Astrocyte of the cerebellum (primary cell): ENCODE results near the gene NUSAP1.
"Not testable (repeated sequence)": the region's sequence is repeated elsewhere in the genome, so short reads cannot be mapped to it uniquely, and the experiment has no call there.

Experiments
- DNase-seq: peaks from one replicate; pipeline ENCODE4 v3.0.0-alpha.2; 2011; ENCODE audit warnings: low read depth
- H3K4me3 ChIP-seq: 2 replicates; pipeline ENCODE4 v1.5.1; 2011; ENCODE audit warnings: mild to moderate bottlenecking, low read depth, low read length, moderate library complexity
- in situ Hi-C: cut with HindIII; loops from 2 replicates; pipeline ENCODE4 v1.10.0; 2017; ENCODE audit warnings: low sequenced_read_pairs
- TF ChIP-seq, protein P1 (sequence below): IDR thresholded peaks from 2 replicates; pipeline ENCODE4 v1.5.1; 2012; ENCODE audit warnings: low read length, low read depth, moderate library complexity, mild to moderate bottlenecking; ENCODE audit errors: missing control alignments

Gene NUSAP1

GRCh38 chr15:41288464-41288863 is 44.2 kb upstream of the NUSAP1 start:
- in situ Hi-C loops: no loop called here
- H3K4me3 ChIP-seq: no peak overlapping the region
- TF ChIP-seq, protein P1, sequence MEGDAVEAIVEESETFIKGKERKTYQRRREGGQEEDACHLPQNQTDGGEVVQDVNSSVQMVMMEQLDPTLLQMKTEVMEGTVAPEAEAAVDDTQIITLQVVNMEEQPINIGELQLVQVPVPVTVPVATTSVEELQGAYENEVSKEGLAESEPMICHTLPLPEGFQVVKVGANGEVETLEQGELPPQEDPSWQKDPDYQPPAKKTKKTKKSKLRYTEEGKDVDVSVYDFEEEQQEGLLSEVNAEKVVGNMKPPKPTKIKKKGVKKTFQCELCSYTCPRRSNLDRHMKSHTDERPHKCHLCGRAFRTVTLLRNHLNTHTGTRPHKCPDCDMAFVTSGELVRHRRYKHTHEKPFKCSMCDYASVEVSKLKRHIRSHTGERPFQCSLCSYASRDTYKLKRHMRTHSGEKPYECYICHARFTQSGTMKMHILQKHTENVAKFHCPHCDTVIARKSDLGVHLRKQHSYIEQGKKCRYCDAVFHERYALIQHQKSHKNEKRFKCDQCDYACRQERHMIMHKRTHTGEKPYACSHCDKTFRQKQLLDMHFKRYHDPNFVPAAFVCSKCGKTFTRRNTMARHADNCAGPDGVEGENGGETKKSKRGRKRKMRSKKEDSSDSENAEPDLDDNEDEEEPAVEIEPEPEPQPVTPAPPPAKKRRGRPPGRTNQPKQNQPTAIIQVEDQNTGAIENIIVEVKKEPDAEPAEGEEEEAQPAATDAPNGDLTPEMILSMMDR: no peak
- DNase-seq: no peak

GRCh38 chr15:41289953-41290352 is 42.7 kb upstream of the NUSAP1 start:
- H3K4me3 ChIP-seq: no peak overlapping the region
- in situ Hi-C loops: no loop called here
- TF ChIP-seq, protein P1: no peak
- DNase-seq: no peak

- in situ Hi-C loops: no loop called here
- TF ChIP-seq, protein P1: no peak
Observed at GRCh38 chr15:41291065-41291631, 41.5 kb upstream of the NUSAP1 start.

GRCh38 chr15:41292521-41292920 is 40.2 kb upstream of the NUSAP1 start:
- TF ChIP-seq, protein P1: no peak
- DNase-seq: no peak
- no peak overlapping the region for H3K4me3 ChIP-seq
- in situ Hi-C loops: no loop called here

More at GRCh38 chr15:41291065-41291631, 41.5 kb upstream of the NUSAP1 start:
- DNase-seq: no peak
- H3K4me3 ChIP-seq: no peak overlapping the region

GRCh38 chr15:41301139-41301538 is 31.5 kb upstream of the NUSAP1 start:
- DNase-seq, H3K4me3 ChIP-seq, in situ Hi-C loops: not testable (repeated sequence)

GRCh38 chr15:41301587-41301986 is 31.1 kb upstream of the NUSAP1 start:
- DNase-seq: no peak
- in situ Hi-C loops: no loop called here
- H3K4me3 ChIP-seq: no peak overlapping the region
- TF ChIP-seq, protein P1: no peak

DNA sequence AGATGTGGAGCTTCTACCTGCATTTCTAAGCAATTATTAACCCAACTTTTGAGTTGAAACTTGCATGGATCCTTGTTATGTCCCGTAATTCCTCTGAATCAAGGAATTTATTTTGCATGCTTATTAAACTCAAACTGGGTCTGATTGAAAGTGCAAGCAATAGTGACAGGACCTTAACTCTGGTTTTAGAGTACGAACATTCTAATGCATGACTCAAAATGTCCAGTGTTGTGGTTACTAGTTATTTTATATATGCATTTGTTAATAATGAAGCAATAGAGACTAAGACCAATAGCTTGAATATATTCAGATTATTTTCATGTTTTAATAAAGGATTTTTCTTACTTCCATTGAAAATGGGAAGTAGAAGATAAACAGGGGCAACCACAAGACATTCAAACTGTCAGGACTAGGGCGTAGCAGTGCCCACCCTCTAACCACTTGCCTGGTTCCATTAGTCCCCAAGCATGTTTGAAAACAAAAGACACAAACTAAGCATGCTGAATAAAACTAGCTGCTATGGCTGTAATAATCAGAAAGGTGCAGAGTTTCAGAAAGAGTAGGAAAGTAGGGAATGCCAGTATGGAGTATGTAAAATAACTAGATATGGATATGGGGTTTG is 28.4 kb upstream of the NUSAP1 start:
- no peak for DNase-seq
- in situ Hi-C loops: no loop called here
- TF ChIP-seq, protein P1: no peak
- H3K4me3 ChIP-seq: no peak overlapping the region
